SK-N-SH (cell line): Measurements from ENCODE around the gene COPS7A. TPM values are rescaled to one million over a fixed set of nuclear protein-coding genes. Genes with fewer than 3 reads are reported as not detected.

ENCODE experiments used
- CTCF ChIA-PET: fragments of 300-600, 350-600 bp; formaldehyde crosslinking; extraction: SDS; loops from one replicate; lab custom pipeline; 2021; lab: Yijun Ruan, JAX
- POLR2A ChIA-PET: fragments of 350-600 bp; sonication (Branson Sonifier 250); formaldehyde crosslinking; extraction: SDS; loops from one replicate; lab custom pipeline; 2020; ENCODE audit warnings: antibody characterized with exemption, inconsistent platforms; lab: Yijun Ruan, JAX
- DNase-seq: peaks from one replicate; pipeline ENCODE4 v3.0.0; 2012
- H2AFZ ChIP-seq: fragments of 200-600 bp; sonication (generic); 2 replicates; pipeline ENCODE4 v1.8.1; 2016; ENCODE audit warnings: antibody characterized with exemption, mild to moderate bottlenecking, low read depth
- H3F3A ChIP-seq: fragments of 200-600 bp; sonication (generic); replicated peaks from 2 replicates; pipeline ENCODE3; 2016; ENCODE audit warnings: antibody characterized with exemption, mild to moderate bottlenecking; ENCODE audit not compliant: insufficient read depth
- H3K27ac ChIP-seq, 2 experiments: fragments of 200-500 bp in 1 of 2; fragments of 200-600 bp in 1 of 2; sonication (Bioruptor generic) in 1 of 2; sonication (generic), shearing (Covaris generic) in 1 of 2; 2 replicates each; pipeline versions ENCODE4 v1.5.1 to v1.6.1; 2014 to 2016; ENCODE audit warnings: low read depth in 2 of 2, inconsistent platforms in 1 of 2, low read length in 1 of 2, mild to moderate bottlenecking in 1 of 2, mixed read lengths in 1 of 2
- H3K27me3 ChIP-seq: fragments of 200-600 bp; sonication (generic), shearing (Covaris generic); 2 replicates; pipeline ENCODE4 v1.6.1; 2016; ENCODE audit warnings: mixed run types; ENCODE audit not compliant: insufficient read depth
- H3K36me3 ChIP-seq, 2 experiments: fragments of 200-500 bp in 1 of 2; fragments of 200-600 bp in 1 of 2; sonication (Bioruptor generic) in 1 of 2; sonication (generic) in 1 of 2; replicated peaks in 1 of 2; 2 replicates each; pipeline versions ENCODE3 to v1.5.1; 2014 to 2016; ENCODE audit warnings: low read length in 1 of 2, mild to moderate bottlenecking in 1 of 2; ENCODE audit not compliant: insufficient read depth in 2 of 2, control insufficient read depth in 1 of 2
- H3K4me1 ChIP-seq, 2 experiments: fragments of 200-500 bp in 1 of 2; fragments of 200-600 bp in 1 of 2; sonication (Bioruptor generic) in 1 of 2; sonication (generic), shearing (Covaris generic) in 1 of 2; 2 replicates each; pipeline versions ENCODE4 v1.5.1 to v1.6.1; 2014 to 2016; ENCODE audit warnings: low read depth in 1 of 2, low read length in 1 of 2, mixed run types in 1 of 2; ENCODE audit not compliant: insufficient read depth in 2 of 2, control insufficient read depth in 1 of 2
- H3K4me2 ChIP-seq: fragments of 200-600 bp; sonication (generic), shearing (Covaris generic); 2 replicates; pipeline ENCODE4 v1.6.1; 2017; ENCODE audit warnings: mixed run types
- H3K4me3 ChIP-seq, 2 experiments: fragments of 200-500 bp in 1 of 2; fragments of 200-600 bp in 1 of 2; sonication (Bioruptor generic) in 1 of 2; sonication (generic), shearing (Covaris generic) in 1 of 2; 2 replicates each; pipeline versions ENCODE4 v1.5.1 to v1.8.1; 2014 to 2016; ENCODE audit warnings: low read depth in 2 of 2, inconsistent platforms in 1 of 2, low read length in 1 of 2, mild to moderate bottlenecking in 1 of 2, mixed read lengths in 1 of 2, moderate library complexity in 1 of 2
- H3K79me2 ChIP-seq: fragments of 200-600 bp; sonication (generic); 2 replicates; pipeline ENCODE4 v1.8.1; 2017; ENCODE audit warnings: mild to moderate bottlenecking; ENCODE audit not compliant: insufficient read depth
- H3K9ac ChIP-seq: fragments of 200-600 bp; sonication (generic); 2 replicates; pipeline ENCODE4 v1.6.1; 2017; ENCODE audit warnings: mixed run types
- H3K9me2 ChIP-seq: fragments of 200-600 bp; sonication (generic); 2 replicates; pipeline ENCODE4 v1.6.1; 2017; ENCODE audit warnings: mixed run types
- H3K9me3 ChIP-seq: fragments of 200-600 bp; sonication (generic); 2 replicates; pipeline ENCODE4 v1.6.1; 2017; ENCODE audit warnings: mixed run types, mild to moderate bottlenecking, moderate library complexity
- H4K20me1 ChIP-seq: fragments of 200-600 bp; sonication (generic); 2 replicates; pipeline ENCODE4 v1.6.1; 2017; ENCODE audit warnings: mild to moderate bottlenecking, mixed run types; ENCODE audit not compliant: insufficient read depth
- ELF1 ChIP-seq: IDR thresholded peaks from 2 replicates; pipeline ENCODE4 v1.4.0; 2012
- EP300 ChIP-seq, 2 experiments: IDR thresholded peaks; 2 replicates each; pipeline versions ENCODE4 v1.4.0 to v1.6.1; 2012; ENCODE audit warnings: borderline replicate concordance in 1 of 2, low read depth in 1 of 2, low read length in 1 of 2
- FOSL2 ChIP-seq: IDR thresholded peaks from 2 replicates; pipeline ENCODE4 v1.4.0; 2012; ENCODE audit warnings: low read depth, mild to moderate bottlenecking, moderate library complexity, borderline replicate concordance
- GABPA ChIP-seq: IDR thresholded peaks from 2 replicates; pipeline ENCODE4 v1.4.0; 2012; ENCODE audit warnings: low read depth, mild to moderate bottlenecking
- GATA2 ChIP-seq: sonication (generic); formaldehyde crosslinking; IDR thresholded peaks from 2 replicates; pipeline ENCODE4 v1.5.0; 2020; ENCODE audit warnings: mild to moderate bottlenecking, missing genetic modification reagents
- NFIC ChIP-seq: IDR thresholded peaks from 2 replicates; pipeline ENCODE4 v1.4.0; 2012; ENCODE audit warnings: borderline replicate concordance
- NRF1 ChIP-seq: IDR thresholded peaks from 2 replicates; pipeline ENCODE4 v1.6.1; 2012; ENCODE audit warnings: low read depth, mild to moderate bottlenecking, low read length
- RAD21 ChIP-seq: IDR thresholded peaks from 2 replicates; pipeline ENCODE4 v1.6.1; 2012; ENCODE audit warnings: mild to moderate bottlenecking, low read length
- RCOR1 ChIP-seq: fragments of 150-350 bp; IDR thresholded peaks from 2 replicates; pipeline ENCODE4 v1.6.1; 2017; ENCODE audit warnings: antibody characterized with exemption, low read length
- TAF1 ChIP-seq: IDR thresholded peaks from 2 replicates; pipeline ENCODE4 v1.6.1; 2012; ENCODE audit warnings: low read depth, mild to moderate bottlenecking, low read length, moderate library complexity, borderline replicate concordance
- TCF12 ChIP-seq: IDR thresholded peaks from 2 replicates; pipeline ENCODE4 v1.4.0; 2012
- YY1 ChIP-seq: IDR thresholded peaks from 2 replicates; pipeline ENCODE4 v1.4.0; 2012; ENCODE audit warnings: low read depth, mild to moderate bottlenecking
- WGBS: methylation state at CpG from one replicate; pipeline ENCODE4 v1.1.6; 2017; ENCODE audit warnings: low lambda C conversion rate; 5-methylcytosine and 5-hydroxymethylcytosine counted together
- polyA plus RNA-seq, 3 experiments: library from polyadenylated mRNA; depleted of rRNA; stranded (reverse); fragments of >200 nt; gene quantifications; 2 replicates each; pipeline ENCODE4 v1.2.3, GENCODE V29; 2012
- TF ChIP-seq, protein P1 (sequence below): fragments of 150-350 bp; IDR thresholded peaks from 2 replicates; pipeline ENCODE4 v1.6.1; 2017; ENCODE audit warnings: antibody characterized with exemption, low read length, low read depth, borderline replicate concordance
- TF ChIP-seq, protein P2 (sequence below): IDR thresholded peaks from 2 replicates; pipeline ENCODE4 v1.6.1; 2012; ENCODE audit warnings: mild to moderate bottlenecking, low read depth, low read length, moderate library complexity
- TF ChIP-seq, protein P3 (sequence below): IDR thresholded peaks from 2 replicates; pipeline ENCODE4; 2012
- TF ChIP-seq, protein P4 (sequence below): IDR thresholded peaks from 2 replicates; pipeline ENCODE4 v1.4.0; 2012; ENCODE audit warnings: low read depth, borderline replicate concordance
- TF ChIP-seq, protein P5 (sequence below): fragments of 200-600 bp; sonication (generic); IDR thresholded peaks from 2 replicates; pipeline ENCODE4 v1.6.1; 2017; ENCODE audit warnings: antibody characterized with exemption, mild to moderate bottlenecking, moderate library complexity
- TF ChIP-seq, protein P6 (sequence below): fragments of 150-350 bp; IDR thresholded peaks from 2 replicates; pipeline ENCODE4 v1.6.1; 2016; ENCODE audit warnings: mild to moderate bottlenecking, low read depth, low read length

The COPS7A gene
- polyA plus RNA-seq, 1 of the 3 experiments (the other 2 are of a cell fraction): 191 TPM

DNA sequence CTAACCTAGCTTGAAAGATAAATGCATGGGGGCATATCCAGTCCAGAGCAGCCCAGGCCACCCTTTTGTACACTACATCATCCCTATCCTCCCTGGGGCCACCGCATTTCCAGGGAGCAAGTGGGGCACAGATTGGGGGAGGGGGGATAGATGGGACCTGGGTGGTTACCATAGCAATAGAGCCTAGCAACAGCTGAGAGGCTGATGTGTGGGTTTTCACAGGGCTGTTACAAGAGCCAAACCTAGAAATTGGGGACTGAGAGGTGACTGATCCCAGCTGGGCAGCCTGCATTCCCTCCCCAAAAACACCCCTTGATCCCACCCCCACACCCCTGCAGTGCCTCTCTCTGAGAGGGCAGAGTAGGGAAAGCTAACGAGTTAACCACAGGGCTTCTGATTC, 31.0 kb upstream of the COPS7A start:
- H2AFZ ChIP-seq: no peak overlapping the region
- H3F3A ChIP-seq: peaks cover 9% of the 10 kb centered on the region
- no peak overlapping the region for H3K4me3 ChIP-seq
- H4K20me1 ChIP-seq: no peaks in the 10 kb centered on the region
- H3K9me3 ChIP-seq: no peaks in the 10 kb centered on the region
- H3K9ac ChIP-seq: no peak overlapping the region
- H3K4me1 ChIP-seq: peaks cover 7 to 8% of the 10 kb centered on the region in 2 experiments; a peak in 1 of 4 replicates
- ChIA-PET POLR2A (interaction anchor here (0.9 kb wide), 1 partner anchor 31 kb away, joined by 3 read pairs; the partner anchor contains the start of gene COPS7A), CTCF (interaction anchor here (0.6 to 4.8 kb wide), 7 partner anchors 8 to 215 kb away, joined by 3 to 19 read pairs (median 4); partner anchors contain the start of gene MLF2)
- H3K9me2 ChIP-seq: no peaks in the 10 kb centered on the region
- H3K79me2 ChIP-seq: peaks cover 28% of the 10 kb centered on the region
- H3K27ac ChIP-seq: no peak overlapping the region
- 94% methylated on average over 2 of the region's 2 CpGs for WGBS
- H3K36me3 ChIP-seq: peaks cover 3 to 19% of the 10 kb centered on the region in 2 experiments
- no peak overlapping the region for H3K4me2 ChIP-seq
- no peak for DNase-seq
- H3K27me3 ChIP-seq: no peaks in the 10 kb centered on the region
- TF ChIP-seq, protein P1, sequence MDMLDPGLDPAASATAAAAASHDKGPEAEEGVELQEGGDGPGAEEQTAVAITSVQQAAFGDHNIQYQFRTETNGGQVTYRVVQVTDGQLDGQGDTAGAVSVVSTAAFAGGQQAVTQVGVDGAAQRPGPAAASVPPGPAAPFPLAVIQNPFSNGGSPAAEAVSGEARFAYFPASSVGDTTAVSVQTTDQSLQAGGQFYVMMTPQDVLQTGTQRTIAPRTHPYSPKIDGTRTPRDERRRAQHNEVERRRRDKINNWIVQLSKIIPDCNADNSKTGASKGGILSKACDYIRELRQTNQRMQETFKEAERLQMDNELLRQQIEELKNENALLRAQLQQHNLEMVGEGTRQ: no peak
- TF ChIP-seq, protein P2, sequence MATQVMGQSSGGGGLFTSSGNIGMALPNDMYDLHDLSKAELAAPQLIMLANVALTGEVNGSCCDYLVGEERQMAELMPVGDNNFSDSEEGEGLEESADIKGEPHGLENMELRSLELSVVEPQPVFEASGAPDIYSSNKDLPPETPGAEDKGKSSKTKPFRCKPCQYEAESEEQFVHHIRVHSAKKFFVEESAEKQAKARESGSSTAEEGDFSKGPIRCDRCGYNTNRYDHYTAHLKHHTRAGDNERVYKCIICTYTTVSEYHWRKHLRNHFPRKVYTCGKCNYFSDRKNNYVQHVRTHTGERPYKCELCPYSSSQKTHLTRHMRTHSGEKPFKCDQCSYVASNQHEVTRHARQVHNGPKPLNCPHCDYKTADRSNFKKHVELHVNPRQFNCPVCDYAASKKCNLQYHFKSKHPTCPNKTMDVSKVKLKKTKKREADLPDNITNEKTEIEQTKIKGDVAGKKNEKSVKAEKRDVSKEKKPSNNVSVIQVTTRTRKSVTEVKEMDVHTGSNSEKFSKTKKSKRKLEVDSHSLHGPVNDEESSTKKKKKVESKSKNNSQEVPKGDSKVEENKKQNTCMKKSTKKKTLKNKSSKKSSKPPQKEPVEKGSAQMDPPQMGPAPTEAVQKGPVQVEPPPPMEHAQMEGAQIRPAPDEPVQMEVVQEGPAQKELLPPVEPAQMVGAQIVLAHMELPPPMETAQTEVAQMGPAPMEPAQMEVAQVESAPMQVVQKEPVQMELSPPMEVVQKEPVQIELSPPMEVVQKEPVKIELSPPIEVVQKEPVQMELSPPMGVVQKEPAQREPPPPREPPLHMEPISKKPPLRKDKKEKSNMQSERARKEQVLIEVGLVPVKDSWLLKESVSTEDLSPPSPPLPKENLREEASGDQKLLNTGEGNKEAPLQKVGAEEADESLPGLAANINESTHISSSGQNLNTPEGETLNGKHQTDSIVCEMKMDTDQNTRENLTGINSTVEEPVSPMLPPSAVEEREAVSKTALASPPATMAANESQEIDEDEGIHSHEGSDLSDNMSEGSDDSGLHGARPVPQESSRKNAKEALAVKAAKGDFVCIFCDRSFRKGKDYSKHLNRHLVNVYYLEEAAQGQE: no peak
- TF ChIP-seq YY1 (no peak), NRF1 (no peak), GABPA (no peak), TCF12 (no peak), FOSL2 (no peak), RCOR1 (no peak), GATA2 (no peak), NFIC (no peak), RAD21 (no peak), EP300 (IDR thresholded peaks at IDR 0.05; ENCODE audit: borderline replicate concordance in 1 of 2, low read depth in 1 of 2, low read length in 1 of 2) (no peak), ELF1 (no peak), TAF1 (no peak)
- TF ChIP-seq, protein P3, sequence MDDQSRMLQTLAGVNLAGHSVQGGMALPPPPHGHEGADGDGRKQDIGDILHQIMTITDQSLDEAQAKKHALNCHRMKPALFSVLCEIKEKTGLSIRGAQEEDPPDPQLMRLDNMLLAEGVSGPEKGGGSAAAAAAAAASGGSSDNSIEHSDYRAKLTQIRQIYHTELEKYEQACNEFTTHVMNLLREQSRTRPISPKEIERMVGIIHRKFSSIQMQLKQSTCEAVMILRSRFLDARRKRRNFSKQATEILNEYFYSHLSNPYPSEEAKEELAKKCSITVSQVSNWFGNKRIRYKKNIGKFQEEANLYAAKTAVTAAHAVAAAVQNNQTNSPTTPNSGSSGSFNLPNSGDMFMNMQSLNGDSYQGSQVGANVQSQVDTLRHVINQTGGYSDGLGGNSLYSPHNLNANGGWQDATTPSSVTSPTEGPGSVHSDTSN: no peak
- TF ChIP-seq, protein P4, sequence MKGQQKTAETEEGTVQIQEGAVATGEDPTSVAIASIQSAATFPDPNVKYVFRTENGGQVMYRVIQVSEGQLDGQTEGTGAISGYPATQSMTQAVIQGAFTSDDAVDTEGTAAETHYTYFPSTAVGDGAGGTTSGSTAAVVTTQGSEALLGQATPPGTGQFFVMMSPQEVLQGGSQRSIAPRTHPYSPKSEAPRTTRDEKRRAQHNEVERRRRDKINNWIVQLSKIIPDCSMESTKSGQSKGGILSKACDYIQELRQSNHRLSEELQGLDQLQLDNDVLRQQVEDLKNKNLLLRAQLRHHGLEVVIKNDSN: no peak
- TF ChIP-seq, protein P5, sequence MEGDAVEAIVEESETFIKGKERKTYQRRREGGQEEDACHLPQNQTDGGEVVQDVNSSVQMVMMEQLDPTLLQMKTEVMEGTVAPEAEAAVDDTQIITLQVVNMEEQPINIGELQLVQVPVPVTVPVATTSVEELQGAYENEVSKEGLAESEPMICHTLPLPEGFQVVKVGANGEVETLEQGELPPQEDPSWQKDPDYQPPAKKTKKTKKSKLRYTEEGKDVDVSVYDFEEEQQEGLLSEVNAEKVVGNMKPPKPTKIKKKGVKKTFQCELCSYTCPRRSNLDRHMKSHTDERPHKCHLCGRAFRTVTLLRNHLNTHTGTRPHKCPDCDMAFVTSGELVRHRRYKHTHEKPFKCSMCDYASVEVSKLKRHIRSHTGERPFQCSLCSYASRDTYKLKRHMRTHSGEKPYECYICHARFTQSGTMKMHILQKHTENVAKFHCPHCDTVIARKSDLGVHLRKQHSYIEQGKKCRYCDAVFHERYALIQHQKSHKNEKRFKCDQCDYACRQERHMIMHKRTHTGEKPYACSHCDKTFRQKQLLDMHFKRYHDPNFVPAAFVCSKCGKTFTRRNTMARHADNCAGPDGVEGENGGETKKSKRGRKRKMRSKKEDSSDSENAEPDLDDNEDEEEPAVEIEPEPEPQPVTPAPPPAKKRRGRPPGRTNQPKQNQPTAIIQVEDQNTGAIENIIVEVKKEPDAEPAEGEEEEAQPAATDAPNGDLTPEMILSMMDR: no peak
- TF ChIP-seq, protein P6, sequence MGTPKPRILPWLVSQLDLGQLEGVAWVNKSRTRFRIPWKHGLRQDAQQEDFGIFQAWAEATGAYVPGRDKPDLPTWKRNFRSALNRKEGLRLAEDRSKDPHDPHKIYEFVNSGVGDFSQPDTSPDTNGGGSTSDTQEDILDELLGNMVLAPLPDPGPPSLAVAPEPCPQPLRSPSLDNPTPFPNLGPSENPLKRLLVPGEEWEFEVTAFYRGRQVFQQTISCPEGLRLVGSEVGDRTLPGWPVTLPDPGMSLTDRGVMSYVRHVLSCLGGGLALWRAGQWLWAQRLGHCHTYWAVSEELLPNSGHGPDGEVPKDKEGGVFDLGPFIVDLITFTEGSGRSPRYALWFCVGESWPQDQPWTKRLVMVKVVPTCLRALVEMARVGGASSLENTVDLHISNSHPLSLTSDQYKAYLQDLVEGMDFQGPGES: no peak
